Fibroblast of lung (primary cell): ENCODE data around the gene ADAMTS9. TPM values are rescaled to one million over a fixed set of nuclear protein-coding genes. Genes with fewer than 3 reads are reported as not detected.

Experiments used
- DNase-seq, 2 donors: peaks; one replicate each; pipeline versions ENCODE4 v3.0.0 to v3.0.0-alpha.2; 2010; ENCODE audit warnings: low read depth in 2 of 2
- H2AFZ ChIP-seq: 2 replicates; pipeline ENCODE4 v1.5.1; 2012; ENCODE audit warnings: low read length, control low read depth, inconsistent platforms
- H3K27ac ChIP-seq: 2 replicates; pipeline ENCODE4 v1.5.1; 2011; ENCODE audit warnings: low read length, control low read depth; ENCODE audit not compliant: insufficient read depth
- H3K27me3 ChIP-seq: 2 replicates; pipeline ENCODE4 v1.5.1; 2011; ENCODE audit warnings: mild to moderate bottlenecking, low read length; ENCODE audit not compliant: control insufficient read depth, insufficient read depth
- H3K36me3 ChIP-seq: 2 replicates; pipeline ENCODE4 v1.5.1; 2011; ENCODE audit warnings: low read length; ENCODE audit not compliant: control insufficient read depth, insufficient read depth
- H3K4me1 ChIP-seq: 2 replicates; pipeline ENCODE4 v1.5.1; 2011; ENCODE audit warnings: low read length; ENCODE audit not compliant: control insufficient read depth, insufficient read depth; ENCODE audit errors: extremely low read depth
- H3K4me2 ChIP-seq: 2 replicates; pipeline ENCODE4 v1.5.1; 2011; ENCODE audit warnings: low read length, control low read depth; ENCODE audit not compliant: insufficient read depth; ENCODE audit errors: extremely low read depth
- H3K4me3 ChIP-seq, 4 experiments: fragments of 200-600 bp in 1 of 4; sonication (generic) in 1 of 4; replicated peaks in 1 of 4; 2 replicates each; pipeline ENCODE4 v1.5.1; 2011 to 2016; ENCODE audit warnings: low read length in 4 of 4, low read depth in 3 of 4, mild to moderate bottlenecking in 3 of 4, control low read depth in 2 of 4, inconsistent platforms in 1 of 4, mixed read lengths in 1 of 4; ENCODE audit not compliant: insufficient read depth in 1 of 4; ENCODE audit errors: control extremely low read depth in 1 of 4
- H3K79me2 ChIP-seq: 2 replicates; pipeline ENCODE4 v1.5.1; 2012; ENCODE audit warnings: mild to moderate bottlenecking, low read length, inconsistent platforms; ENCODE audit not compliant: control insufficient read depth, insufficient read depth
- H3K9ac ChIP-seq: 2 replicates; pipeline ENCODE4 v1.5.1; 2011; ENCODE audit warnings: mild to moderate bottlenecking, low read length, control low read depth; ENCODE audit not compliant: insufficient read depth
- H3K9me3 ChIP-seq: 2 replicates; pipeline ENCODE4 v1.5.1; 2012; ENCODE audit warnings: low read depth, low read length; ENCODE audit not compliant: control insufficient read depth, insufficient read depth
- H4K20me1 ChIP-seq: 2 replicates; pipeline ENCODE4 v1.5.1; 2011; ENCODE audit warnings: low read length; ENCODE audit not compliant: control insufficient read depth, insufficient read depth; ENCODE audit errors: extremely low read depth
- CTCF ChIP-seq, 2 donors: IDR thresholded peaks in 1 of 2; conservative IDR thresholded peaks in 1 of 2; 1 replicate in 1 of 2; 2 replicates in 1 of 2; pipeline ENCODE4 v1.5.1; 2011 to 2012; ENCODE audit warnings: low read length in 2 of 2, control low read depth in 1 of 2, inconsistent platforms in 1 of 2, low read depth in 1 of 2, mild to moderate bottlenecking in 1 of 2
- EZH2 ChIP-seq: IDR thresholded peaks from 2 replicates; pipeline ENCODE4 v1.5.1; 2012; ENCODE audit warnings: low read length, control low read depth, mild to moderate bottlenecking; ENCODE audit errors: missing control alignments
- polyA plus RNA-seq, 2 donors: library from polyadenylated mRNA; depleted of rRNA in 1 of 2; stranded (reverse) in 1 of 2; unstranded in 1 of 2; fragments of >200 nt; gene quantifications; 2 replicates each; pipeline ENCODE4 v1.2.1, GENCODE V29; 2011 to 2012; ENCODE audit warnings: missing spikeins in 1 of 2
- total RNA-seq: library from RNA; depleted of rRNA; stranded (reverse); fragments of >200 nt; gene quantifications from 2 replicates; pipeline ENCODE4 v1.2.1, GENCODE V29; 2014

The ADAMTS9 gene
- total and polyA plus RNA-seq, 2 donors (not counting 1 experiment from before 2014, with no cell fraction given) = 0.82 to 1.8 TPM

DNA sequence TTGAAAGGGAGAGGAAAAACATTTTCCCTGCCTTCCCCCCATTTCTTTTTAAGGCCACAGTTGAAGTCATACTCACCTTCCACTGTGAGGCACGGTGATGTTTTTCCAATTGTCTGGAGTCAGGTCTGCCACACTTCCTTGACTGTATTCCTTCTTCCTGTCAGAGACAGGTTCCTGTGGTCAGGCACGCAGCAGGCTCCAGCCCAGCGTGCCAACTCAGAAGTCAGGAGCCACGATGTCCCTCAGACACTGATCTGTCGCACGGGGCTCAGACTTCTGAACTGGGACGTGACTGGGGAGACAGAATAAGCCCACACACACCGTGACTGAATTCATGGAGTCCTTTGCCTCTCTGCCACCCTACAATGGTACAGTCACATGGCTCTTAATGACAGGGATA, 41.2 kb upstream of the ADAMTS9 start:
- Histone ChIP-seq H3K4me2 (no peak overlapping the region), H3K36me3 (no peaks in the 10 kb centered on the region), H3K27ac (no peak overlapping the region), H3K4me1 (no peaks in the 10 kb centered on the region), H2AFZ (no peak overlapping the region), H3K4me3 (no peak overlapping the region), H3K27me3 (no peaks in the 10 kb centered on the region), H4K20me1 (no peaks in the 10 kb centered on the region), H3K9me3 (no peaks in the 10 kb centered on the region), H3K9ac (no peak overlapping the region), H3K79me2 (no peaks in the 10 kb centered on the region)
- no peak for DNase-seq
- TF ChIP-seq CTCF (conservative IDR thresholded peaks at IDR 0.05 in 1 of 2, IDR thresholded peaks at IDR 0.05 in 1 of 2; ENCODE audit: low read depth in 1 of 2, low read length in 2 of 2) (no peak), EZH2 (no peak)

GRCh38 chr3:64728428-64728827, 40.6 kb upstream of the ADAMTS9 start:
- no peak overlapping the region for H3K27ac ChIP-seq
- TF ChIP-seq CTCF (conservative IDR thresholded peaks at IDR 0.05 in 1 of 2, IDR thresholded peaks at IDR 0.05 in 1 of 2; ENCODE audit: low read depth in 1 of 2, low read length in 2 of 2) (no peak), EZH2 (no peak)
- no peaks in the 10 kb centered on the region for H3K27me3 ChIP-seq
- H2AFZ ChIP-seq = no peak overlapping the region
- H3K4me1 ChIP-seq = no peaks in the 10 kb centered on the region
- H3K9ac ChIP-seq = no peak overlapping the region
- no peak overlapping the region for H3K4me3 ChIP-seq
- no peaks in the 10 kb centered on the region for H3K9me3 ChIP-seq
- H4K20me1 ChIP-seq = no peaks in the 10 kb centered on the region
- no peaks in the 10 kb centered on the region for H3K36me3 ChIP-seq
- no peak overlapping the region for H3K4me2 ChIP-seq
- no peak for DNase-seq
- no peaks in the 10 kb centered on the region for H3K79me2 ChIP-seq

DNA sequence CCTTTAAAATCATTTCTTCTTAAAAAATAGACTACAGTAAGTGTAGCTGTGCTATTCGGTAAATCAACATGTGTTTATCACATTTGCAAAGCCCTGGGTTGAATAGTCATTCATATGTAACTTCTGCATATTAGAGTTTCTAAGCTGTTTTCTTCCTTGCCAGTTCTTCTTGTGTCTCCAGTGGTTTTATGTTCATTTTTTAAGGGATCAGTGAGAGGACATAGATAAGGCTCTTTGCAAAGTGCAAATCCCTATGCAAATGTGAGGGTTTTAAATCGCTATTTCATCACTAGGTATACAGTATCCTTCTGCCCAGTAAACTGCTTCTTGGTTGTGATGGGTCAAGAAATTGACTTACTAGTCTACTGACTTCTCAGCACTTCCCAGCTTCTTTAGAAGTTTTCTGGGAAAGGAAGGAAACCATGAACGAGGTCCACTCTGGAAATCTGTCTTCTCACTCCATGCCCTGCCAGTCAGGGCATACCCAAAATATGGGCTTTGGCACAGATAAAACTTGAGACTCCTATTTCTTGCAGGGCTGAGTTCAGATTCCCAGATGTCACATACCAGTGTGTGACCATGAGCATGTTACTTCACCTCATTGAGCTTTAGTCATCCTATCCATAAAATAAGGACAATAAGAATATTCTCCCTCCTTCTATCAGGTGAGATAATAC, 38.8 kb upstream of the ADAMTS9 start:
- Histone ChIP-seq H3K27ac (no peak overlapping the region), H3K27me3 (no peaks in the 10 kb centered on the region), H2AFZ (no peak overlapping the region), H3K79me2 (no peaks in the 10 kb centered on the region), H3K4me1 (no peaks in the 10 kb centered on the region), H3K4me3 (no peak overlapping the region), H3K4me2 (no peak overlapping the region), H3K9ac (no peak overlapping the region), H4K20me1 (no peaks in the 10 kb centered on the region), H3K36me3 (no peaks in the 10 kb centered on the region), H3K9me3 (no peaks in the 10 kb centered on the region)
- DNase-seq = no peak
- TF ChIP-seq EZH2 (no peak), CTCF (conservative IDR thresholded peaks at IDR 0.05 in 1 of 2, IDR thresholded peaks at IDR 0.05 in 1 of 2; ENCODE audit: low read depth in 1 of 2, low read length in 2 of 2) (no peak)
